Measurements from ENCODE around the gene CLCN2.

DNA sequence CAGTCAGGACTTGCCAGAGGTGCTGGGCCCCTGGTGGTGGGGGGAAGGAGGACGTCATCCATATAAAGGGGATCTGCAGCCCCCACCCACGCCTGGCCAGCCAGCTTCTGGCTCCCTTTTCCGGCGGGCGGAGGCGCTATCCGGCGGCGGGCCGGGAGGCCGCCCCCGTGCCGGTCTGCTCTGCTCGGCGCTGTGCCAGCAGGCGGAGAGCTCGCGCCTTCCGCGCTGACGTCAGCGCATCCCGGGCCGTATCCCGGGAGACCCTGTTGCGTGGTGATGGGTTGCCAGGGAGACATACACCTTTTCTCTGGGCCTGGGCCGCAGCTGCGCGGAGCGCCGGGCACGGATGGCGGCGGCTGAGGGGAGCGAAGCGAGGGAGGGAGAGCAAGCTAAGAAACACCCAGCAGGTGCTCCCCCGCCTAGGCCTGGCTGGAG is 22.9 kb downstream of the CLCN2 start:
- TF ChIP-seq GATA3 (IDR thresholded peaks at IDR 0.05; ENCODE audit: low read depth, low read length) (no peak), GATA2 (IDR thresholded peaks at IDR 0.05; ENCODE audit: low read depth, low read length) (no peak)
